Measurements from ENCODE around the gene PCYOX1L.
A peak's percentile ranks its signal among the peaks of the same experiment; 100 is the strongest.

Gene PCYOX1L

DNA sequence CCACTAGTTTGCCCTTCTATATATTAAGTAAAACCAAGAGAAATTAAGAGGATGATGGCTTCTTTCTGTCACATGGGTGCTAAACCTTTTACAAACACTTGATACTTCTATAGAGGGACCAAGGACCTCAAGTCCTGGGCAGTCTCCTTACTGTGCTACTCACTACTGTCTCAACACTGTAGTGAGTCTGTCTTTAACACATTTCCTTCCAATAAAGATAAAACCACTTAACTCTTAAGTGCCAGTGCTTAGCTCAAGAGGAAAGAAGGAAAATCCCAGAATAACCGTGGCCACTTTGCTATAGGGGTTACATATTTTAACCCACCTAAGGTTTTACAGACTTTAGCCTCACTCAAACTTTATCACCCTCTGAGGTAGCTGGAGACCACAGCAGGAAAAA lies 16.9 kb upstream of the PCYOX1L start:
- H3K27me3 ChIP-seq (ENCODE audit: insufficient read depth, low read length, poor library complexity, severe bottlenecking), result no peaks in the 10 kb centered on the region
- peaks cover 13% of the 10 kb centered on the region for H3K4me1 ChIP-seq (ENCODE audit: insufficient read depth, low read length, poor library complexity, severe bottlenecking)
- H3K4me3 ChIP-seq (ENCODE audit: low read length, poor library complexity, severe bottlenecking), result no peak overlapping the region
- no peaks in the 10 kb centered on the region for H3K9me2 ChIP-seq (replicated peaks; ENCODE audit: low read depth, low read length)
- no peaks in the 10 kb centered on the region; the same call in 1 of the 2 replicates for H3F3A ChIP-seq (ENCODE audit: low read depth)
- TF ChIP-seq EZH2phosphoT487 (IDR thresholded peaks at IDR 0.05; ENCODE audit: borderline replicate concordance) (no peak), CTCF (conservative IDR thresholded peaks at IDR 0.05; ENCODE audit: low read length) (no peak)
- H3K36me3 ChIP-seq (ENCODE audit: insufficient read depth, low read length), result no peaks in the 10 kb centered on the region
- H3K9me3 ChIP-seq (ENCODE audit: insufficient read depth, low read depth, low read length), result no peaks in the 10 kb centered on the region
- no peaks in the 10 kb centered on the region for H4K20me1 ChIP-seq (ENCODE audit: insufficient read depth, low read length, poor library complexity, severe bottlenecking)
- H3K79me2 ChIP-seq (ENCODE audit: insufficient read depth, low read length), result peaks cover 5% of the 10 kb centered on the region
- no peak overlapping the region for H2AFZ ChIP-seq (ENCODE audit: low read length)
- no peak overlapping the region for H3K9ac ChIP-seq (ENCODE audit: low read depth, low read length, poor library complexity, severe bottlenecking)
- H3K4me2 ChIP-seq (ENCODE audit: low read depth, low read length, poor library complexity, severe bottlenecking), result no peak overlapping the region

- Histone ChIP-seq H3K36me3 (ENCODE audit: insufficient read depth, low read length) (no peaks in the 10 kb centered on the region), H3K4me1 (ENCODE audit: insufficient read depth, low read length, poor library complexity, severe bottlenecking) (peaks cover 13% of the 10 kb centered on the region), H3K4me3 (ENCODE audit: low read length, poor library complexity, severe bottlenecking) (no peak overlapping the region), H3K9me3 (ENCODE audit: insufficient read depth, low read depth, low read length) (no peaks in the 10 kb centered on the region), H4K20me1 (ENCODE audit: insufficient read depth, low read length, poor library complexity, severe bottlenecking) (peaks cover under 1% of the 10 kb centered on the region), H3K4me2 (ENCODE audit: low read depth, low read length, poor library complexity, severe bottlenecking) (no peak overlapping the region), H3K27me3 (ENCODE audit: insufficient read depth, low read length, poor library complexity, severe bottlenecking) (no peaks in the 10 kb centered on the region), H3K9ac (ENCODE audit: low read depth, low read length, poor library complexity, severe bottlenecking) (no peak overlapping the region), H3F3A (ENCODE audit: low read depth) (no peaks in the 10 kb centered on the region; the same call in 1 of the 2 replicates), H2AFZ (ENCODE audit: low read length) (no peak overlapping the region), H3K9me2 (replicated peaks; ENCODE audit: low read depth, low read length) (no peaks in the 10 kb centered on the region), H3K79me2 (ENCODE audit: insufficient read depth, low read length) (peaks cover 14% of the 10 kb centered on the region)
- no peak for TF ChIP-seq EZH2phosphoT487 (IDR thresholded peaks at IDR 0.05; ENCODE audit: borderline replicate concordance)
- TF ChIP-seq CTCF (conservative IDR thresholded peaks at IDR 0.05; ENCODE audit: low read length), result no peak
Measured at GRCh38 chr5:149341876-149342275, 16.0 kb upstream of the PCYOX1L start.

DNA sequence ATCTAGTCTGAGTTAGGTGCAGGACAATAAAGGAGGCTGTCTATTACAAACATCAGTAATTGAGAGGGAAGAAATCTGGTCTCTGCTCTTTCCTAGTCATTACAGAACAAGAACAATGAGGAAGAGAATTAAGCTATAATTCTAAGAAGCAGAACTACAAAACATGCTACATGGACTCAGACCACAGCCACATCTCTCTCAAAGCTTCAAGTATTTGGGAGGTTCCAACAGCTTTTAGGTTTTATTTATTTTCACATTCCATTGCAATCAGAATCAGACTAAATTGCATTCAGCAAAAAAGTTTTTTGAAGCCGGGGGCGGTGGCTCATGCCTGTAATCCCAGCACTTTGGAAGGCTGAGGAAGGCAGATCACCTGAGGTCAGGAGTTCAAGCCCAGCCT lies 13.7 kb upstream of the PCYOX1L start:
- peak overlapping the region; percentile 93 for H3K4me3 ChIP-seq (ENCODE audit: low read length, poor library complexity, severe bottlenecking)
- peaks cover 23% of the 10 kb centered on the region for H4K20me1 ChIP-seq (ENCODE audit: insufficient read depth, low read length, poor library complexity, severe bottlenecking)
- no peak for TF ChIP-seq CTCF (conservative IDR thresholded peaks at IDR 0.05; ENCODE audit: low read length)
- no peak for TF ChIP-seq EZH2phosphoT487 (IDR thresholded peaks at IDR 0.05; ENCODE audit: borderline replicate concordance)
- H3K9ac ChIP-seq (ENCODE audit: low read depth, low read length, poor library complexity, severe bottlenecking), result no peak overlapping the region
- peak overlapping the region; percentile 85 for H3K4me2 ChIP-seq (ENCODE audit: low read depth, low read length, poor library complexity, severe bottlenecking)
- H3K36me3 ChIP-seq (ENCODE audit: insufficient read depth, low read length), result peaks cover 6% of the 10 kb centered on the region; the same call in 1 of the 2 replicates
- no peaks in the 10 kb centered on the region for H3K9me3 ChIP-seq (ENCODE audit: insufficient read depth, low read depth, low read length)
- no peaks in the 10 kb centered on the region for H3K27me3 ChIP-seq (ENCODE audit: insufficient read depth, low read length, poor library complexity, severe bottlenecking)
- H3K79me2 ChIP-seq (ENCODE audit: insufficient read depth, low read length), result peaks cover 37% of the 10 kb centered on the region
- no peak overlapping the region for H2AFZ ChIP-seq (ENCODE audit: low read length)
- no peaks in the 10 kb centered on the region for H3K9me2 ChIP-seq (replicated peaks; ENCODE audit: low read depth, low read length)
- H3K4me1 ChIP-seq (ENCODE audit: insufficient read depth, low read length, poor library complexity, severe bottlenecking), result peaks cover 35% of the 10 kb centered on the region
- H3F3A ChIP-seq (ENCODE audit: low read depth), result no peaks in the 10 kb centered on the region; the same call in 1 of the 2 replicates

All from Loucy (cell line).